Measurements from ENCODE around the gene C11orf86. TPM values are rescaled to one million over a fixed set of nuclear protein-coding genes. Genes with fewer than 3 reads are reported as not detected.

C11orf86 gene
- total and polyA plus RNA-seq, 2 of the 8 experiments (the other 6 are each of a cell fraction or from before 2014, with no cell fraction given), result 0.91 to 0.97 TPM

DNA sequence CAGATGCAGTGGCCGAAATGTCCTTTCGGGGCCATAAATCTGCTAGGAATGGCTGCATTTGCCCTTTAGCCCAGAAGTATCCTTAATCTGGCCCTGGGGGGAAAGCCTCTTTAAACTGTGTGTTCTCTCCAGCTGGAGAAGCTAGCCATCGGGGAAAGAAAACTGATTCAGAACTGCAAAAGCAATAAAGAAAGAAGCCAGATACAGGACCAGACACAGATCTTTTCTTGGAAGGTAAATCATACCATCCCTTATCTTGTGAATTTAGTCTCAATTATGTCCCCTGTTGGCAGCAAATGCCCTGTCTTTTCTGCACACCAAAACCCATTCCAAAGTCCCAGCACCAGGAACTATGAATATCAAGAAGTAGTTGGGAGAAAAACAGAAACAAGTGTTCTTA is 42.6 kb upstream of the C11orf86 start:
- ChIA-PET POLR2A (ENCODE audit: partially characterized antibody) (interaction anchor here (1.1 to 1.3 kb wide), 2 partner anchors 14 to 17 kb away, joined by 3 to 4 read pairs; no protein-coding TSS in a partner anchor), CTCF (ENCODE audit: partially characterized antibody) (interaction anchor here (0.6 to 2.3 kb wide), 7 partner anchors 10 to 80 kb away, joined by 3 to 7 read pairs (median 4); no protein-coding TSS in a partner anchor)
- Histone ChIP-seq H3K23ac (ENCODE audit: insufficient read length) (no peak overlapping the region), H3K4ac (replicated peaks; ENCODE audit: insufficient read length, low read depth, low read length) (no peak overlapping the region), H3K27me3 (replicated peaks in 1 of 4; ENCODE audit: control insufficient read depth in 3 of 4, extremely low read depth in 1 of 4, insufficient read depth in 3 of 4, low read length in 3 of 4) (no peaks in the 10 kb centered on the region), H3K4me1 (replicated peaks in 1 of 4; ENCODE audit: control insufficient read depth in 3 of 4, insufficient read depth in 4 of 4, low read length in 3 of 4) (no peaks in the 10 kb centered on the region), H3K4me3 (ENCODE audit: extremely low read depth in 1 of 4, insufficient read depth in 2 of 4, low read depth in 3 of 4, low read length in 4 of 4) (no peak overlapping the region), H3K79me2 (ENCODE audit: control insufficient read depth in 1 of 2, insufficient read depth in 2 of 2, low read length in 2 of 2) (no peaks in the 10 kb centered on the region), H3K23me2 (ENCODE audit: low read depth, low read length) (no peaks in the 10 kb centered on the region), H3K18ac (ENCODE audit: extremely low read depth, low read length) (no peak overlapping the region), H2AFZ (ENCODE audit: low read length) (no peak overlapping the region), H3K14ac (ENCODE audit: insufficient read length) (no peak overlapping the region), H2BK15ac (ENCODE audit: low read length) (no peak overlapping the region), H3K9me3 (ENCODE audit: insufficient read depth in 2 of 2, low read depth in 1 of 2, low read length in 1 of 2) (no peaks in the 10 kb centered on the region), H4K8ac (ENCODE audit: extremely low read depth, insufficient read depth, low read length) (no peak overlapping the region), H2BK20ac (ENCODE audit: low read length) (no peak overlapping the region), H3K9ac (replicated peaks in 1 of 4; ENCODE audit: extremely low read depth in 1 of 4, low read depth in 3 of 4, low read length in 3 of 4) (no peak overlapping the region), H4K91ac (replicated peaks; ENCODE audit: insufficient read length, low read length) (no peak overlapping the region), H3K79me1 (ENCODE audit: low read depth, low read length) (no peaks in the 10 kb centered on the region), H3K36me3 (ENCODE audit: control insufficient read depth in 2 of 4, insufficient read depth in 4 of 4, low read length in 3 of 4) (no peaks in the 10 kb centered on the region), H4K5ac (ENCODE audit: insufficient read length, low read depth, low read length) (no peak overlapping the region), H2BK120ac (replicated peaks; ENCODE audit: low read depth, low read length) (no peak overlapping the region), H3K27ac (ENCODE audit: low read depth, low read length) (no peak overlapping the region), H3K56ac (replicated peaks; ENCODE audit: insufficient read length, low read depth, low read length) (no peak overlapping the region), H2BK12ac (ENCODE audit: low read depth, low read length) (no peak overlapping the region), H2AK5ac (ENCODE audit: low read depth, low read length) (no peak overlapping the region), H4K20me1 (replicated peaks in 1 of 2; ENCODE audit: control insufficient read depth in 1 of 2, insufficient read depth in 2 of 2, low read length in 2 of 2) (no peaks in the 10 kb centered on the region), H2BK5ac (ENCODE audit: low read depth, low read length) (no peak overlapping the region), H3K4me2 (ENCODE audit: insufficient read depth in 1 of 2, low read depth in 2 of 2, low read length in 2 of 2) (no peak overlapping the region)
- TF ChIP-seq CEBPB (IDR thresholded peaks at IDR 0.05; ENCODE audit: low read depth, low read length) (no peak), RNF2 (IDR thresholded peaks at IDR 0.05; ENCODE audit: borderline replicate concordance, low read depth, low read length, missing control alignments, poor library complexity, severe bottlenecking) (no peak), NRF1 (IDR thresholded peaks at IDR 0.05; ENCODE audit: low read depth, low read length) (no peak), TAF7 (optimal IDR thresholded peaks at IDR 0.05; ENCODE audit: borderline replicate concordance, low read depth, low read length) (no peak)
- TF ChIP-seq, protein P1, sequence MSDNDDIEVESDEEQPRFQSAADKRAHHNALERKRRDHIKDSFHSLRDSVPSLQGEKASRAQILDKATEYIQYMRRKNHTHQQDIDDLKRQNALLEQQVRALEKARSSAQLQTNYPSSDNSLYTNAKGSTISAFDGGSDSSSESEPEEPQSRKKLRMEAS (IDR thresholded peaks at IDR 0.05), result no peak
- 93% methylated on average over 3 of the region's 3 CpGs; no CpG with 5 or more reads in 1 of the 2 experiments for WGBS, 2 experiments (ENCODE audit: extremely low coverage in 1 of 2, insufficient coverage in 1 of 2, insufficient read length in 1 of 2, insufficient replicate concordance in 2 of 2, low coverage in 1 of 2, low lambda C conversion rate in 2 of 2, missing lambda C conversion rate in 1 of 2)
- DNase-seq (ENCODE audit: low read depth in 1 of 2, low spot score in 2 of 2) (no peak), FAIRE-seq (no peak)
